ENCODE results near the gene JMJD8.

Gene JMJD8

DNA sequence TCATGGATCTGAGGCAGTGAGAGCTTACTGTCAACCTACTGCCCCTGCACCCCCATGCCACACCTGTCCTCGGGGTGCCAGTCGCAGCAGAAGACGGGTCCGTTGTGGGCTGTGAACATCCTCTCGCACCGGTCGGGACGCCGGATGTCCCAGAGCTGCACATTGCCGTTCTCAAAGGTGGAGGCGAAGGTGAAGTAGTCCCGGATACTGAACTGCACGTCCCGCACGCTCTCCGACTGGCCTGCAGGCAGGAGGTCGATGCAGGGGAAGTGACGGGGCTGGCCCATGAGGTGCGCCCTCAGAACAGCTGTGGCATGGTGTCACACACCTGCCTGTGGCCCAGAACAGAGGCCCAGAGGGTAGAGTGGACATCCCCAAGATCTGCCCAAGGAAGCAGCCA is 3.4 kb upstream of the JMJD8 start:
- no peak for DNase-seq

GRCh38 chr16:686459-687260 is 2.5 kb upstream of the JMJD8 start:
- no peak for DNase-seq

DNA sequence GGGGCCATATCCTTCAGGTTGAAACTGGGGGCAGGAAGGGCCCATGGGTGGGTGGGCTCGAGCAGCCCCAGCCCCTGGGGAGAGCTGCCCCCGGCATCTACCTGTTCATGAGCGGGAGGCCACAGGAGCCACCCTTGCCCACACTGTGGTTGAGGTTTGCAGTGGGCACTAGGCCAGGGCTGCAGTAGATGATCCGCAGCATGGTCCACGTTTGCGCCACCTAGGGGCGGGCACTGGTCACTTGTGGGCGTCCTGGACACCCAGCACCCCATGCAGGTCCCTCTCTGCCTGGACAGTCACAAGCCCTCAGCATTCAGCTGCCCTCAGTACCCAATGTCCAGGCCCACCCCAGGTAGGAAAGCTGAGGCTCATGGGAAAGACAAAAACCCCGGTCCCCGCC is 1.8 kb upstream of the JMJD8 start:
- DNase-seq = no peak

- no peak for DNase-seq
Observed at GRCh38 chr16:684961-685696, 995 bp upstream of the JMJD8 start.

DNA sequence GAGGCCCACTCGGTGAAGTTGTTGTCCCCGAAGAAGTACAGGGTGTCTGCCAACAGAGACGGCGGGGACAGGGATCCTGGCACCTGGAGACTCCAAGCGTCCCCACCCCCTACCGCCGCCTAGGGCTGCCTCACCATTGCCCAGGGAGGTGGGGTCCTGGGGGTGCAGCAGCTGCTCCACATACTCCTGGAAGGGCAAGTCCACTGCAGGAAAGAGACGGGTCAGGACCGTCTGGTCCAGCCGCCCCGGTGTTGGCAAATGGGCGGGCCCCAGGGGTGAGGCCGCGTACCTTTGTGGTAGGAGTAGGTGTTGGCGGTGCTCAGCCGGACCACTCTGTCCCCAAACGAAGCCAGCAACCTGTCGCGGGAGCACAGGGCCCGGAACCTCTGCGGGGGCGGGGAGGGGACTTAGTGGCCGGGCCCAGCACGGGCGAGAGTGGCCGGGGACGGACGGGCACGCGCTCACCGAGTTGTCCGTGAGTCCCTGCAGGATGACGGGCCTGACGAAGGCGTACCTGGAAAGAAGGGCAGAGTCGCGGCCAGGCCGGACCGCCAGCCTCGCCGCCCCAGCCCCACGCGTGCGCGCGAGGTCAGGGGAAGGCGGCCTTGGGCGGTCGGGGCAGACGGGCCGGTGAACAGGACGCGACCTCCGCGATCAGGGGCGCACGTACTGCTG is 601 bp downstream of the JMJD8 start:
- no peak for DNase-seq

- no peak for DNase-seq
Observed at GRCh38 chr16:682493-683395, 1.4 kb downstream of the JMJD8 start.

GRCh38 chr16:681746-682427 is 2.2 kb downstream of the JMJD8 start:
- no peak for DNase-seq

DNA sequence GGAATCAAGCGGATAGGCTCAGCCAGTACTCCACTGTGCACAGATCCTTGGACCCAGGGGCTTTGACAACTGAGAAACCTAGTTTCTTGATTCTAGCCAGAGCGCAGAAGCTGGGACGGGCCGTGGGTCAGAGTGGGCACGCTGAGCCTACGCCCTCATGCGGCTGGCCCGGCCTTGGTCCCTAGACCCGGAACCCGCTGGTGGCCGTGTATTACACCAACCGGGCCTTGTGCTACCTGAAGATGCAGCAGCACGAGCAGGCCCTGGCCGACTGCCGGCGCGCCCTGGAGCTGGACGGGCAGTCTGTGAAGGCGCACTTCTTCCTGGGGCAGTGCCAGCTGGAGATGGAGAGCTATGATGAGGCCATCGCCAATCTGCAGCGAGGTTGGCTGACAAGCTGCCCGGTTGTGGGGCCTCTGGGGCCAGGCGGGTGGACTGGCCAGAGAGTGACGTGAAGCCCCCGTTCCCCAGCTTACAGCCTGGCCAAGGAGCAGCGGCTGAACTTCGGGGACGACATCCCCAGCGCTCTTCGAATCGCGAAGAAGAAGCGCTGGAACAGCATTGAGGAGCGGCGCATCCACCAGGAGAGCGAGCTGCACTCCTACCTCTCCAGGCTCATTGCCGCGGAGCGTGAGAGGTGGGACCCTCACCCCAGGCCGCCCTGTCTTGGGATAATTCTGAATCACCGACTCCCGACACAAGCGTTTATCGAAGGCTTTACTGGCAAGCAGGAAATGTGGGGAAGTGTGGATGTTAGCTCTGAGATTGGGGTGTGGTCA is 3.0 kb downstream of the JMJD8 start:
- DNase-seq = no peak

GRCh38 chr16:680625-680945 is 3.5 kb downstream of the JMJD8 start:
- DNase-seq = no peak

DNA sequence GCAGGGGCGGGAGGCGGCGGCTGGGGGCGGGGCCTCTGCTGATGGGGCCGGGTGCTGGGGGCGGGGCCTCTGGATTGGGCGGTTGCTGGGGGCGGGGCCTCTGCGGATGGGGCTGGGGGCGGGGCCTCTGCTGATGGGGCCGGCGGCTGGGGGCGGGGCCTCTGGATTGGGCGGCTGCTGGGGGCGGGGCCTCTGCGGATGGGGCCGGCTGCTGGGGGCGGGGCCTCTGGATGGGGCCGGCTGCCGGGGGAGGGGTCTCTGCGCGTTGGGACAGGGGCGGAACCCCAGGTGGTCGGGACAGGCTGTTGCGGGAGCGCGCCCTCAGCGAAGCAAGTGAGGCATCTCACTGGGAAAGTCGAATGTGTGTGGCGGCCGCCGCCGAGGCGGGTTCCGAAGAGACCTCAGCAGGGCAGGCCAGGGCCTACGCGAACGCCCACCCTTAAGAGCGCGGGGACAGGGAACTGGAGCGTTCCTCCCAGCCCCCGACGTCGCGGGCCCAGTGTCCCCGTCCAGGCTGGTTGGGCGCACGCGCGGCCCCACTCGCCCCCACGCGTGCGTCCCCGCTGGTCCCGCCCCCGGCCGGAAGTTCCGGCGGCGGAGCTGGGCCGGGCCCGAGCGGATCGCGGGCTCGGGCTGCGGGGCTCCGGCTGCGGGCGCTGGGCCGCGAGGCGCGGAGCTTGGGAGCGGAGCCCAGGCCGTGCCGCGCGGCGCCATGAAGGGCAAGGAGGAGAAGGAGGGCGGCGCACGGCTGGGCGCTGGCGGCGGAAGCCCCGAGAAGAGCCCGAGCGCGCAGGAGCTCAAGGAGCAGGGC is 4.1 kb downstream of the JMJD8 start, which contains the start of gene STUB1:
TSS of gene STUB1 (plus strand) at position 597 of the 811 bp plus-strand sequence. CDS start at position 713, 116 bp downstream.
- DNase-seq = peak; percentile 78

DNA sequence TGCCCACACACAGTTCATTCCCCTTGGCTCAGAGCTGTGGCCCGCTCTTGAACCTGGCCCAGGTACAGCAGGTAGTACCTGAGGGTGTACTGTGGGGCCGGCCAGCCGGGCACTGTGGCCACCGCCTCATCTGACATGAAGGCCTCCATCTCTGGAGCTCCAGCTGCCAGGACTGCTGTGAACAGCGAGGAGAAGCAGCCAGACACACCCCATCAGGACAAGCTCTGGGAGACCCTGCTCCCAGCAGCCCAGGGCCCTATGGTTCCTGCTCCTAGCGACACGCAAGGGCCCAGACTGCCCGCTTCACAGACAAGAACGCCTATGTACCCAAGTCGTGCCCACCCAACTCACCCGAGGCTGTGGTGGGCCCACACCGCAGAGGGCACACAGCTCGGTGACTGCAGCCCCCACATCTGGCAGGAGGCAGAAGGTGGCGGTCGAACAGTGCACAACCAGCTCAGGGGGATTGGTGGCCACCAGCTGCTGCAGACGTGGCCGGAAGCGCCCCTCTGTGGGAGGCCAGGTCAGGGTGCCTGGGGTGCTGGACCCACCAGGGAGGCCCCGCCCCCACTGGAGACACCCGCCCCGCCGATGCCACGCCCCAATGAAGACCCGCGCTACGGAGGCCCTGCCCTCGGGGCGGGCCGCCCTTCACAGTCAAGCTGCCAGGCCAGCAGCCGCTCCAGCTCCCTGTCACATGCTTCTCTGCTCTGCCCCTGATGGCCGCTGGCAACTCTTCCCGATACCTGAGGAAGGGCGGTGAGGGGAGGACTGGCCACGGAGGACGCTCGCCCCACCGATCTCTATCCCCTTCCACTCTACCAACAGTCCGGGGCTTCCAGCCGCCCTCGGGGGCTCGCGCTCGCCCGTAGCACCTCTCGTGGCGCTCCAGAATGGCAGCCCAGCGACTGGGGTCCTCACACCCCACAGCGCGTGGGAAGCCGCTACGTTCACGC is 5.0 kb downstream of the JMJD8 start:
- DNase-seq = peak; percentile 33

DNA sequence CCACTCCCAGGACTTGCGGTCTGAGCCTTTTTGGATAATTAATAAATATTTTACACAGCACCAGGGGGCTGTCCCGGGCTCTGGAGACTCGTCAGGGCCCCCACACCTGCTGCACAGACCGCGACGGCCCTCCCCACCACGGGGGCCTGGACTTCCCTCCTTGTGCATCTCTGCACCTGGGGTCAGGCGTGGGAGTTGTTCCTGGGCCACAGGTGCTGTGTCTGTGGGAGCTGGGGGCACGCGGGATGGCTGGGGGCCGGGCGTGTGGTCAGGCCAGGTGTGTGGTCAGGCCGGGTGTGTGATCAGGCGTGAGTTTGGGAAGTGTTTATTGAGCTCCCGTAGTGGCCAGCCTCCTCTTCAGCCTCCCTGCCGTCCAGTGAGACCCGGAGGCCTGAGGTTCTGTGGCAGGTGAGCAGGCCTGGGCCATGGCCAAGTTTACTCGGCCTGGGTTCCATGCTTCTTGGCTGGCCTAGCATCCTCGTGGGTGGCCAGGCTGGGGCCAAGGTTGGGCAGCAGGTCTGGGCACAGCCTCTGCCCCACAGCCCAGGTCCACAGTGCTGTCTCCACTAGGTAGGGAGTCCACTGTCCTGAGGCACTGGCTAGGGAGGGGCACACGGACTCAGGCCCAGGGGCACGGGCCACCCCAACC is 5.8 kb downstream of the JMJD8 start:
- no peak for DNase-seq

GRCh38 chr16:677316-678190 is 6.6 kb downstream of the JMJD8 start:
- DNase-seq = no peak

GRCh38 chr16:676913-677312 is 7.2 kb downstream of the JMJD8 start:
- DNase-seq = peak; percentile 67

GRCh38 chr16:676565-676902 is 7.6 kb downstream of the JMJD8 start:
- DNase-seq = no peak

DNA sequence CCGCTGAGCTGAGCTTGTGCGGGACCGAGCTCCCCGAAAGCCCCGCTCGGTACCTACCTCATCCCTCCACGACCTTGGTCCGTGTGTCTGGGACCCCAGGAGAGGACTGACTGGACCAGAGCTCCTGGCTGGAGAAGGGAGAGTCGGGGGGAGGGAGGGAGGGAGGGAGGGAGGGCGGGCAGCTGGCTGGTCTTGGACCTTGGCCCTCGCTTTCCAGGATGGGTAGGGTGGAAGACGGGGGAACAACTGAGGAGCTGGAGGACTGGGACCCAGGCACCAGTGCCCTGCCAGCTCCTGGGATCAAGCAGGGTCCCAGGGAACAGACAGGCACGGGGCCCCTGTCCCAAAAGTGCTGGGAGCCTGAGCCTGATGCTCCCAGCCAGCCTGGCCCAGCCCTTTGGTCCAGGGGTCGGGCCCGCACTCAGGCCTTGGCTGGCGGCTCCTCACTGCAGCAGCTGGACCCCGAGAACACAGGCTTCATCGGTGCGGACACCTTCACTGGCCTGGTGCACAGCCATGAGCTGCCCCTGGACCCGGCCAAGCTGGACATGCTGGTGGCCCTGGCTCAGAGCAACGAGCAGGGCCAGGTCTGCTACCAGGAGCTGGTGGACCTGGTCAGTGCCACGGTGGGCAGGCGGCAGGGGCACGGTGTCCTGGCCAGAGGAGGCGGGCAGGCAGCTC is 8.1 kb downstream of the JMJD8 start:
- DNase-seq = no peak

Measured in central memory CD4-positive, alpha-beta T cell (primary cell).